Measurements from ENCODE around the gene TRPM8. TPM values are rescaled to one million over a fixed set of nuclear protein-coding genes. Genes with fewer than 3 reads are reported as not detected.

The TRPM8 gene
- total RNA-seq, 1 donor from 2014 or later, result not detected

- peaks cover 49% of the 10 kb centered on the region for H3K9me3 ChIP-seq (replicated peaks)
- no peaks in the 10 kb centered on the region for H3K36me3 ChIP-seq
- intact Hi-C loops (cut with micrococcal nuclease), result no loop called here
- H3K4me3 ChIP-seq, result no peak overlapping the region
- H3K27me3 ChIP-seq (ENCODE audit: low read depth), result peaks cover 76% of the 10 kb centered on the region
- TF ChIP-seq, protein P1, sequence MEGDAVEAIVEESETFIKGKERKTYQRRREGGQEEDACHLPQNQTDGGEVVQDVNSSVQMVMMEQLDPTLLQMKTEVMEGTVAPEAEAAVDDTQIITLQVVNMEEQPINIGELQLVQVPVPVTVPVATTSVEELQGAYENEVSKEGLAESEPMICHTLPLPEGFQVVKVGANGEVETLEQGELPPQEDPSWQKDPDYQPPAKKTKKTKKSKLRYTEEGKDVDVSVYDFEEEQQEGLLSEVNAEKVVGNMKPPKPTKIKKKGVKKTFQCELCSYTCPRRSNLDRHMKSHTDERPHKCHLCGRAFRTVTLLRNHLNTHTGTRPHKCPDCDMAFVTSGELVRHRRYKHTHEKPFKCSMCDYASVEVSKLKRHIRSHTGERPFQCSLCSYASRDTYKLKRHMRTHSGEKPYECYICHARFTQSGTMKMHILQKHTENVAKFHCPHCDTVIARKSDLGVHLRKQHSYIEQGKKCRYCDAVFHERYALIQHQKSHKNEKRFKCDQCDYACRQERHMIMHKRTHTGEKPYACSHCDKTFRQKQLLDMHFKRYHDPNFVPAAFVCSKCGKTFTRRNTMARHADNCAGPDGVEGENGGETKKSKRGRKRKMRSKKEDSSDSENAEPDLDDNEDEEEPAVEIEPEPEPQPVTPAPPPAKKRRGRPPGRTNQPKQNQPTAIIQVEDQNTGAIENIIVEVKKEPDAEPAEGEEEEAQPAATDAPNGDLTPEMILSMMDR (IDR thresholded peaks at IDR 0.05; ENCODE audit: borderline replicate concordance), result no peak
- H3K4me1 ChIP-seq, result no peaks in the 10 kb centered on the region
- no peak for DNase-seq
- H3K27ac ChIP-seq (replicated peaks), result no peak overlapping the region
These were observed 115.2 kb downstream of the TRPM8 start for GRCh38 chr2:234032279-234032856.

GRCh38 chr2:234033174-234033573 lies 116.0 kb downstream of the TRPM8 start:
- Histone ChIP-seq H3K27me3 (ENCODE audit: low read depth) (peaks cover 68% of the 10 kb centered on the region), H3K36me3 (no peaks in the 10 kb centered on the region), H3K27ac (replicated peaks) (no peak overlapping the region), H3K9me3 (replicated peaks) (peaks cover 49% of the 10 kb centered on the region), H3K4me3 (no peak overlapping the region), H3K4me1 (no peaks in the 10 kb centered on the region)
- no peak for DNase-seq
- TF ChIP-seq, protein P1 (IDR thresholded peaks at IDR 0.05; ENCODE audit: borderline replicate concordance), result no peak
- intact Hi-C loops (cut with micrococcal nuclease), result no loop called here

DNA sequence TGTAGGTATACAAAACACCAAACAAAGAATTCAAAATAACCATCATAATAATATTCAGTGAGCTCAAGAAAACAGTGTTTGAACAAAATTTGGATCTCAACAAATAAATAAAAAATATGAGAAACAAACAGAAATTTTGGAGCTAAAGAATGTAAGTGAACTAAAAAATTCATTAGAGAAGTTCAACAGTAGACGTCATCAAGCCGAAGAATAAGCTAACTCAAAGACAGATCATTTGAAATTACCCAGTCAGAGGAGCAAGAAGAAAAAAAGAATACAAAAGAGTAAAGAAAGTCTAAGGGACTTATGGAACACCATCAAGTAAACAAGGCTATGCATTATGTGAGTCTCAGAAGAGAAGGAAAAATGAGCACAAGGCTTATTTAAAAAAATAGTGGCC lies 116.7 kb downstream of the TRPM8 start:
- DNase-seq, result no peak
- Histone ChIP-seq H3K4me1 (no peaks in the 10 kb centered on the region), H3K27me3 (ENCODE audit: low read depth) (peaks cover 61% of the 10 kb centered on the region), H3K4me3 (no peak overlapping the region), H3K9me3 (replicated peaks) (peaks cover 49% of the 10 kb centered on the region), H3K36me3 (no peaks in the 10 kb centered on the region), H3K27ac (replicated peaks) (no peak overlapping the region)
- TF ChIP-seq, protein P1 (IDR thresholded peaks at IDR 0.05; ENCODE audit: borderline replicate concordance), result no peak
- intact Hi-C loops (cut with micrococcal nuclease), result no loop called here

DNA sequence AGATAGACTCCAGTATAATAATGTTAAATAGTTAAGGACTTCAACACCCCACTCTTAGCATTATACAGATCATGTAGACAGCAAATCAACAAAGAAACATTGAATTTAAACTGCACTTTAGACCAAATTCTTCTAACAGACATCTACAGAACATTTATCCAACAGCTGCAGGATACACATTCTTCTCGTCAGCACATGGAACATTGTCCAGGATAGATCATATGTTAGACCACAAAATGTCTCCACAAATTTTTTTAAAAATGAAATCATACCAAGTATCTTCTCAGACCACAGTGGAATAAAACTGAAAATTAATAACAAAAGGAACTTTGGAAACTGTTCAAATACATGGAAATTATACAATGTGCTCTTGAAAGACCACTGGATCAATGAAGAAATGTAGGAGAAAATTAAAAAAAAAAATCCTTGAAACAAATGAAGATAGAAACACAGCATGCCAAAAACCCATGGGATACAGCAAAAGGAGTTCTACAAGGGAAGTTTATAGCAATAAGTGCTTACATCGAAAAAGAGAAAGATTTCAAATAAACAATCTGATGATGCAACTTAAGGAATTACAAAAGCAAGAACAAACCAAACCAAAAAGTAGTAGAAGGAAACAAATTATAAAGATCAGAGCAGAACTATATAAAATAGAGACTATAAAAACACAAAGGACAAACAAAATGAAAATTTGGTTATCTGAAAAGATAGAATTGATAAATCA lies 121.1 kb downstream of the TRPM8 start:
- Histone ChIP-seq H3K27ac (replicated peaks) (no peak overlapping the region), H3K36me3 (no peaks in the 10 kb centered on the region), H3K4me3 (no peak overlapping the region), H3K4me1 (no peaks in the 10 kb centered on the region), H3K9me3 (replicated peaks) (peaks cover 41% of the 10 kb centered on the region), H3K27me3 (ENCODE audit: low read depth) (peaks cover 42% of the 10 kb centered on the region)
- TF ChIP-seq, protein P1 (IDR thresholded peaks at IDR 0.05; ENCODE audit: borderline replicate concordance), result no peak
- no peak for DNase-seq
- intact Hi-C loops (cut with micrococcal nuclease), result no loop called here

GRCh38 chr2:234044157-234044556 lies 127.0 kb downstream of the TRPM8 start:
- no peak for DNase-seq
- no peaks in the 10 kb centered on the region for H3K4me1 ChIP-seq
- H3K4me3 ChIP-seq, result no peak overlapping the region
- H3K36me3 ChIP-seq, result no peaks in the 10 kb centered on the region
- TF ChIP-seq, protein P1 (IDR thresholded peaks at IDR 0.05; ENCODE audit: borderline replicate concordance), result no peak
- intact Hi-C loops (cut with micrococcal nuclease), result no loop called here
- no peaks in the 10 kb centered on the region for H3K9me3 ChIP-seq (replicated peaks)
- H3K27ac ChIP-seq (replicated peaks), result no peak overlapping the region
- peaks cover 13% of the 10 kb centered on the region for H3K27me3 ChIP-seq (ENCODE audit: low read depth)

All from left ventricle myocardium inferior (tissue), 1 donor.